GM19452 (cell line): ENCODE data around the gene OBP2A.

ENCODE experiments used
- ATAC-seq: cut with Tn5 transposase; IDR thresholded peaks from one replicate; pipeline ENCODE4 v1.9.1; 2021; ENCODE audit not compliant: unreplicated experiment

Gene OBP2A

GRCh38 chr9:135592331-135592590, 46.3 kb downstream of the OBP2A start:
- ATAC-seq = no peak

- ATAC-seq = no peak
These were observed 46.7 kb downstream of the OBP2A start for GRCh38 chr9:135592625-135593024.

GRCh38 chr9:135596211-135596610, 50.3 kb downstream of the OBP2A start:
- ATAC-seq = no peak
